Caki2 (cell line): Measurements from ENCODE around the gene EML4. TPM values are rescaled to one million over a fixed set of nuclear protein-coding genes. Genes with fewer than 3 reads are reported as not detected.
"Not testable (repeated sequence)": the region's sequence is repeated elsewhere in the genome, so short reads cannot be mapped to it uniquely, and the experiment has no call there.

Source experiments
- DNase-seq: peaks from one replicate; pipeline ENCODE4 v3.0.0-alpha.2; 2015; ENCODE audit warnings: low read depth
- in situ Hi-C: cut with HindIII; loops from 2 replicates; pipeline ENCODE4 v1.10.0; 2016; ENCODE audit warnings: low sequenced_read_pairs, low pct_unique_long_range_greater_than_20kb, mixed read lengths
- total RNA-seq: library from RNA; depleted of rRNA; stranded (reverse); fragments of >200 nt; shearing (Covaris generic); gene quantifications from 2 replicates; pipeline ENCODE4 v1.2.3, GENCODE V29; 2014; ENCODE audit warnings: low replicate concordance

The EML4 gene
- total RNA-seq, 1 experiment from 2014 or later = 55.0 TPM

GRCh38 chr2:42267530-42267929 lies 98.4 kb downstream of the EML4 start:
- DNase-seq = no peak
- in situ Hi-C loops = no loop called here

- in situ Hi-C loops = no loop called here
- no peak for DNase-seq
Observed at GRCh38 chr2:42268528-42269151, 99.5 kb downstream of the EML4 start.

- in situ Hi-C loops = no loop called here
- no peak for DNase-seq
Observed at GRCh38 chr2:42270757-42271156, 101.6 kb downstream of the EML4 start.

- DNase-seq, in situ Hi-C loops: not testable (repeated sequence)
Observed at GRCh38 chr2:42271246-42271645, 102.1 kb downstream of the EML4 start.

- in situ Hi-C loops = no loop called here
- DNase-seq = no peak
Observed at GRCh38 chr2:42274863-42275262, 105.7 kb downstream of the EML4 start.

GRCh38 chr2:42281416-42282081 lies 112.4 kb downstream of the EML4 start:
- in situ Hi-C loops = no loop called here
- no peak for DNase-seq

- in situ Hi-C loops = no loop called here
Observed at GRCh38 chr2:42284019-42284418, 114.9 kb downstream of the EML4 start.

GRCh38 chr2:42286268-42286946 lies 117.3 kb downstream of the EML4 start:
- no peak for DNase-seq
- in situ Hi-C loops = no loop called here

More at GRCh38 chr2:42284019-42284418, 114.9 kb downstream of the EML4 start:
- DNase-seq = no peak

GRCh38 chr2:42288811-42289210 lies 119.7 kb downstream of the EML4 start:
- in situ Hi-C loops = no loop called here
- no peak for DNase-seq

GRCh38 chr2:42289222-42289621 lies 120.1 kb downstream of the EML4 start:
- no peak for DNase-seq
- in situ Hi-C loops = no loop called here

GRCh38 chr2:42290005-42290404 lies 120.9 kb downstream of the EML4 start:
- in situ Hi-C loops = no loop called here
- DNase-seq = no peak

- DNase-seq = no peak
- in situ Hi-C loops = no loop called here
Observed at GRCh38 chr2:42293019-42293418, 123.9 kb downstream of the EML4 start.

- in situ Hi-C loops = no loop called here
- no peak for DNase-seq
Observed at GRCh38 chr2:42296226-42296625, 127.1 kb downstream of the EML4 start.

GRCh38 chr2:42297322-42297936 lies 128.3 kb downstream of the EML4 start:
- in situ Hi-C loops = no loop called here
- DNase-seq = no peak

GRCh38 chr2:42298132-42298531 lies 129.0 kb downstream of the EML4 start:
- DNase-seq = no peak
- in situ Hi-C loops = no loop called here

- DNase-seq = no peak
- in situ Hi-C loops = no loop called here
Observed at GRCh38 chr2:42298996-42299754, 130.0 kb downstream of the EML4 start.

- DNase-seq = no peak
- in situ Hi-C loops = no loop called here
Observed at GRCh38 chr2:42300527-42300926, 131.4 kb downstream of the EML4 start.

- in situ Hi-C loops = no loop called here
- no peak for DNase-seq
Observed at GRCh38 chr2:42303252-42303651, 134.1 kb downstream of the EML4 start.
